Activated gamma-delta T cell treated with anti-CD3 and anti-CD28 coated beads, Interleukin-2, amount 50 U/mL, for 16 hours (primary cell): ENCODE measurements around the gene MTG1.
"Not testable (repeated sequence)": the region's sequence is repeated elsewhere in the genome, so short reads cannot be mapped to it uniquely, and the experiment has no call there.

Experiments
- DNase-seq: peaks from one replicate; pipeline ENCODE4 v3.0.0-alpha.2; 2020; ENCODE audit warnings: low read depth

The MTG1 gene

DNA sequence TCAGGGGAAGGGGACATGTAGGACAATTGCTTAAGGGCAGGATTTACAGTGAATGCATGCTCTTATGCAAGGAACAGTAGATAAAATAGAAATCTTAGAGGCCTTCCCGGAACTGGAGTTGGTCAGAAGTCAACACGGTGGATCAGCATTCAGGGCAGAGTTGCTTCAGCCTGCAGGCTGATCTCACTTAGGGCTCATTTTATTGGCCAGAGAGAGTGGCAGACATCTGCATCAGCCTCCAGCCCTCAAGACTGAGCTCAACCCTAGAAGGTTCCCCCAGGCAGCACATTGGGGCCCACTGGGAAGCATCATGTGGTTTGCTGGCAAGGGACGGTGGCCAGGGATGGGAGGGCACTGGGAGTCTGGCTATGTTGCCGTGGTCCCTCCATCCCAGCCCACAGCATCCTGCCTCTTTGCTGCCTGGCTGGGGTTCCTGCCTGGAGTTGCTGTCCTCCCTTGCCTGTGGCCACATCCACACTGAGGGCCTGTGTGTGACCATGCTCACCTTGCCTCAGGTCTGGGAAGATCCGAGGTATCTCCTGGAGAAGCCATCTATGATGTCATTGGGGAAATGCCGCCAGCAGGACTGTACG lies 72.8 kb downstream of the MTG1 start:
- DNase-seq: no peak

GRCh38 chr10:133467286-133467911 lies 73.4 kb downstream of the MTG1 start:
- no peak for DNase-seq

DNA sequence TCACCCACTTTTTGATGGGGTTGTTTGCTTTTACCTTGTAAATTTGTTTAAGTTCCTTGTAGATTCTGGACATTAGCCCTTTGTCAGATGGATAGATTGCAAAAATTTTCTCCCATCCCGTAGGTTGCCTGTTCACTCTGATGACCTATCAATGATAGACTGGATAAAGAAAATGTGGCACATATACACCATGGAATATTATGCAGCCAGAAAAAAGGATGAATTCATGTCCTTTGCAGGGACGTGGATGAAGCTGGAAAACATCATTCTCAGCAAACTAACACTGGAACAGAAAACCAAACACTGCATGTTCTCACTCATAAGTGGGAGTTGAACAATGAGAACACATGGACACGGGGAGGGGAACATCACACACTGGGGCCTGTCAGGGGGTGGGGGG lies 75.2 kb downstream of the MTG1 start:
- not testable (repeated sequence) for DNase-seq

DNA sequence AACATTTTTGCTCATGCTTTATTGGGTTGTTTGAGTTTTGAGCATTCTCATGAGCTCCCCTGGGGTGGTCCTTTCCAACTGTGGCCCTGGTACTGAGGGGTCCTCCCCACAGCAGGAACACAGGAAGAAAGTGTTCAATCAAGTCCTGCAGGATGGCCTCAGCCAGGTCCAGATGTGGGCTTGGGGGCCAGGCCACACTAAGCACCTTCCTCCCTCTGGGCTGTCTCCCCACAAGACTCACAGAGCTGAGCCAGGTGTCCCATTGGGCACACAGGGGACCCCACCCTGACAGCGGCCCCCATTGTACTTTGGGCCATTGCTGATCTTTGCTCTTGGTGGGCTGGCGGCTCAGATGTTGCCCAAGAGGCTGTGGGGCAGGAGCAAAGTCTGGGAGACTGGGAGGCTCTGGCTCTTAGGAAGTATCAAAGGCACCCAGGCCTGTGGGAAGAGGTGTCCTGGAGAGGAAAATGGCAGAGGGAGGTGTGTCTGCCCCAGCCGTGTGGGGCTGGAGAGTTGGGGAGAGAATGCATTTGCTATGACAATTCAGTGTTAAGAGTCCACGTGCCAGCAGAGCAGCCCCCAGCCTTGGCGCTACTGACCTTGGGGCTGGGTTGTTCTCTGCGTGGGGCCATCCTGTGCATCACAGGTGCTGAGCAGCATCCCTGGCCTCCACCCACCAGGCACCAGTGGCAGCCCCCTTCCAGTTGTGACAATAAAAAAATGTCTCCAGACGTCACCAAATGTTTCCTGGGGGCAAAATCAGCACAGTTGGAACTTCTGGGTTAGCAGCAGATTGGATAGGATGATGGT lies 77.5 kb downstream of the MTG1 start:
- no peak for DNase-seq
